HG03280 (cell line): ENCODE data around the gene KRT6A.

Experiments used
- ATAC-seq: cut with Tn5 transposase; IDR thresholded peaks from one replicate; pipeline ENCODE4 v1.9.1; 2021; ENCODE audit warnings: mild to moderate bottlenecking, moderate library complexity; ENCODE audit not compliant: unreplicated experiment

The KRT6A gene

GRCh38 chr12:52493172-52493571, at the start of gene KRT6A:
Gene KRT6A, minus strand, starts transcription at chr12:52493257. Its CDS starts 69 bp downstream, at chr12:52493188.
- no peak for ATAC-seq

- ATAC-seq = no peak
These were observed 49.1 kb upstream of the KRT6A start for GRCh38 chr12:52542157-52542556.

GRCh38 chr12:52541709-52542108, 48.7 kb upstream of the KRT6A start:
- no peak for ATAC-seq

GRCh38 chr12:52540531-52540930, 47.5 kb upstream of the KRT6A start:
- ATAC-seq = no peak

- no peak for ATAC-seq
These were observed 46.7 kb upstream of the KRT6A start for GRCh38 chr12:52539821-52540173.

- no peak for ATAC-seq
These were observed 46.2 kb upstream of the KRT6A start for GRCh38 chr12:52539083-52539820.

- no peak for ATAC-seq
These were observed 44.0 kb upstream of the KRT6A start for GRCh38 chr12:52537101-52537500.

- ATAC-seq = no peak
These were observed 42.5 kb upstream of the KRT6A start for GRCh38 chr12:52535574-52535973.

- ATAC-seq = no peak
These were observed 41.4 kb upstream of the KRT6A start for GRCh38 chr12:52534482-52534881.

GRCh38 chr12:52533686-52534470, 40.8 kb upstream of the KRT6A start:
- no peak for ATAC-seq

- ATAC-seq = no peak
These were observed 39.6 kb upstream of the KRT6A start for GRCh38 chr12:52532636-52533035.

GRCh38 chr12:52531566-52532300, 38.7 kb upstream of the KRT6A start:
- ATAC-seq = no peak

- no peak for ATAC-seq
These were observed 37.8 kb upstream of the KRT6A start for GRCh38 chr12:52530905-52531304.

- no peak for ATAC-seq
These were observed 37.3 kb upstream of the KRT6A start for GRCh38 chr12:52530366-52530765.

GRCh38 chr12:52529846-52530245, 36.8 kb upstream of the KRT6A start:
- ATAC-seq = no peak

- no peak for ATAC-seq
These were observed 36.4 kb upstream of the KRT6A start for GRCh38 chr12:52529417-52529816.

GRCh38 chr12:52528641-52529143, 35.6 kb upstream of the KRT6A start:
- ATAC-seq = no peak

GRCh38 chr12:52527121-52527800, 34.2 kb upstream of the KRT6A start:
- ATAC-seq = no peak

- ATAC-seq = no peak
These were observed 33.5 kb upstream of the KRT6A start for GRCh38 chr12:52526511-52526951.

GRCh38 chr12:52525661-52526499, 32.8 kb upstream of the KRT6A start:
- no peak for ATAC-seq
